ENCODE results near the gene GULP1.

The GULP1 gene

DNA sequence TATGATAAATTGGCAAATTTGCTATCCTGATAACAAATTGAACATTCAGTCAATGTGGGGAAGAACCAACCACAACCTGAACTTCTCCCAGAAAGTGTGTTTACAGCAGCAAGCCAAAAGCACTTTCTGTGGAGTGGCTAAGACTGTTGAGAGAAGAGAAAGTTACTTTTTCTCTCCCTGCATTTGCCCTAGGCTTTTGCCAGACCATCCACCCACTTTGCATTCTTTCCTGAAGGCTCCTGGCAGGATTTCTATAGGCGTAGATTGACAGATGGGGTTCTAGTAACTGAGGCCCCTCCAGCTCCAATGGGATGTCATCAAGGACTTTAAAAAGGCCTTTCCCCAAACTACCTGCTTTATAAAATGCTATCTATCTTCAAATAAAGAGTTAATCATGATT, 215.2 kb downstream of the GULP1 start:
- no peak for DNase-seq (ENCODE audit: extremely low read depth, low read depth)
- no peak overlapping the region for H3K4me3 ChIP-seq (replicated peaks; ENCODE audit: low read depth, low read length)
- TF ChIP-seq, protein P1, sequence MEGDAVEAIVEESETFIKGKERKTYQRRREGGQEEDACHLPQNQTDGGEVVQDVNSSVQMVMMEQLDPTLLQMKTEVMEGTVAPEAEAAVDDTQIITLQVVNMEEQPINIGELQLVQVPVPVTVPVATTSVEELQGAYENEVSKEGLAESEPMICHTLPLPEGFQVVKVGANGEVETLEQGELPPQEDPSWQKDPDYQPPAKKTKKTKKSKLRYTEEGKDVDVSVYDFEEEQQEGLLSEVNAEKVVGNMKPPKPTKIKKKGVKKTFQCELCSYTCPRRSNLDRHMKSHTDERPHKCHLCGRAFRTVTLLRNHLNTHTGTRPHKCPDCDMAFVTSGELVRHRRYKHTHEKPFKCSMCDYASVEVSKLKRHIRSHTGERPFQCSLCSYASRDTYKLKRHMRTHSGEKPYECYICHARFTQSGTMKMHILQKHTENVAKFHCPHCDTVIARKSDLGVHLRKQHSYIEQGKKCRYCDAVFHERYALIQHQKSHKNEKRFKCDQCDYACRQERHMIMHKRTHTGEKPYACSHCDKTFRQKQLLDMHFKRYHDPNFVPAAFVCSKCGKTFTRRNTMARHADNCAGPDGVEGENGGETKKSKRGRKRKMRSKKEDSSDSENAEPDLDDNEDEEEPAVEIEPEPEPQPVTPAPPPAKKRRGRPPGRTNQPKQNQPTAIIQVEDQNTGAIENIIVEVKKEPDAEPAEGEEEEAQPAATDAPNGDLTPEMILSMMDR (IDR thresholded peaks at IDR 0.05; ENCODE audit: low read depth, low read length, missing control alignments): no peak

GRCh38 chr2:188511346-188511745, 219.7 kb downstream of the GULP1 start:
- TF ChIP-seq, protein P1 (IDR thresholded peaks at IDR 0.05; ENCODE audit: low read depth, low read length, missing control alignments): no peak
- no peak for DNase-seq (ENCODE audit: extremely low read depth, low read depth)
- H3K4me3 ChIP-seq (replicated peaks; ENCODE audit: low read depth, low read length): no peak overlapping the region

DNA sequence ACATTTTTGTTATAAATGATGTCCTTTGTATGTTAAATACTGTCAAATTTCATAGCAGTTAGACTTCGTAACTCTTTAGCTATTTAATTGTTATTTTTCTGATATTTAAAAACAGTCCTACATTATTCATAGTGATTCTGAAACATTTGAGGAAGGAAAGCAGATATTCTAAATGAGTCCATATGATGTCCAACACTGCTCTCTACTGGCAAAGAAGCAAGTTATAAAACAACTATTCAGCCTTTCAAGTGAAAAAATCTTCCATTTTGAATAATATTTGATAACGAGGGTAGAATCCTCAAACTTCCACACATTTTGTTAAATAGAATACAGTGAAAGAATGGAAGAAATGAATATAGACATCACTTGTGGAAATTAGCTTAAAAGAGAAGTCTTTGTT, 220.8 kb downstream of the GULP1 start:
- H3K4me3 ChIP-seq (replicated peaks; ENCODE audit: low read depth, low read length): no peak overlapping the region
- TF ChIP-seq, protein P1 (IDR thresholded peaks at IDR 0.05; ENCODE audit: low read depth, low read length, missing control alignments): peak; percentile 36
- peak; percentile 32 for DNase-seq (ENCODE audit: extremely low read depth, low read depth)

DNA sequence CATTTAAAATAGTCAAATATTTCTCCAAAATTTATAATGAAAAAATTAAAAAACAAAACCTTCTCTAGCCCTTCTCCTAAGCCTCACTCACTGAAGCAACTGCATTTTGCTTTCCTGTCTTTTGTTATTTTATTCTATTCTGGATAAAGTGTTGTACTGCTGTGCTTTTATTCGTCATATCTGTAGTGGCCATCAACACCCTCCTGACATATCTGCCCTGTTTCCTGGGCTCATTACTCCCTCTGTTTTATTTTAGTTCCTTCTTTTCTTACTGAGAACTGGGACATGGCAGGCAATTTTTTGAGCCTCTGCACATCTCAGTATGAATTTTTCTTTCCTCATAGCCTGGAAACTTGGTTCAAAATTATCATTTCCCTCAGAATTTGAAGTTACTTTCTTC, 224.2 kb downstream of the GULP1 start:
- TF ChIP-seq, protein P1 (IDR thresholded peaks at IDR 0.05; ENCODE audit: low read depth, low read length, missing control alignments): no peak
- no peak overlapping the region for H3K4me3 ChIP-seq (replicated peaks; ENCODE audit: low read depth, low read length)
- no peak for DNase-seq (ENCODE audit: extremely low read depth, low read depth)

DNA sequence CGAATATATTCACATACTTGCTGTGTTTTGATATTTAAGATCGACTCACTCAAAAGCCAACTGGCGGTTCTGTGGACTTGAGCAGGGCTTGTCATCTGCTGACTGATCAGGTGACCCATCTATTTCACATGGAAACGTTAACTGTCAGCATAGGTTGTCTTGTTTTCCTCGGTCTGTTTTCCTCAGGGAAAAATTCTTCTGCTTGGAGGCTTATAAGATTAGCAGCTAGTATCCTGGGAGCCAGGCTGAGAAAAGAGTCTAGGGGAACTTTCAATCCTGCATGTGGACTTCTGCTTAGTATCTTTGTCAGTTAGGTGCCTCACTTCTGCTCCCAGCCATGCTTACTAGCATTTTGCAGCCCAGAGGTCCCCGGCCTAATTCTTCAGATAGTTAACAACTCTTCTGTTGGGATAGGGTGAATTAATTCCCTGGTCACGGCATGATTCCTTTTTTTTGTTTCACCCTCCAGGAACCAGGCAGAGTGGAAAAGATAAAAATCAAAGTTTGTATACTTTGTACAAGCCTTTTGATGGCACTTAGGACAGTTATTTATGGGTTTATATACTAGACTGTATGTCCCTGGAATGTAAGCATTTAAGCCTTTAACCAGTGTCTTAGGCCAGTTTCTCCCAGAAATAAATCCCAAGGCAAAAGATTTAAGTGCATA, 226.0 kb downstream of the GULP1 start:
- TF ChIP-seq, protein P1 (IDR thresholded peaks at IDR 0.05; ENCODE audit: low read depth, low read length, missing control alignments): no peak
- no peak overlapping the region for H3K4me3 ChIP-seq (replicated peaks; ENCODE audit: low read depth, low read length)
- no peak for DNase-seq (ENCODE audit: extremely low read depth, low read depth)

GRCh38 chr2:188518381-188518780, 226.7 kb downstream of the GULP1 start:
- TF ChIP-seq, protein P1 (IDR thresholded peaks at IDR 0.05; ENCODE audit: low read depth, low read length, missing control alignments): no peak
- no peak for DNase-seq (ENCODE audit: extremely low read depth, low read depth)
- no peak overlapping the region for H3K4me3 ChIP-seq (replicated peaks; ENCODE audit: low read depth, low read length)

- H3K4me3 ChIP-seq (replicated peaks; ENCODE audit: low read depth, low read length): no peak overlapping the region
- TF ChIP-seq, protein P1 (IDR thresholded peaks at IDR 0.05; ENCODE audit: low read depth, low read length, missing control alignments): no peak
- DNase-seq (ENCODE audit: extremely low read depth, low read depth): no peak
Observed at GRCh38 chr2:188519136-188519535, 227.5 kb downstream of the GULP1 start.
